Fibroblast of skin of abdomen (primary cell): Measurements from ENCODE around the gene ARMC10. TPM values are rescaled to one million over a fixed set of nuclear protein-coding genes. Genes with fewer than 3 reads are reported as not detected.
"Not testable (repeated sequence)": the region's sequence is repeated elsewhere in the genome, so short reads cannot be mapped to it uniquely, and the experiment has no call there.

Experiments used
- DNase-seq: peaks from one replicate; pipeline ENCODE4 v3.0.0-alpha.2; 2013
- polyA plus RNA-seq, 2 experiments: library from polyadenylated mRNA; unstranded; fragments of 120-200 nt; gene quantifications; one replicate each; pipeline ENCODE4 v1.2.1, GENCODE V29; 2013; ENCODE audit not compliant: insufficient read length in 2 of 2

Gene ARMC10
- 33.5 TPM for polyA plus RNA-seq (2013, experiment 1 of 2; ENCODE audit: insufficient read length)
- 34.2 TPM for polyA plus RNA-seq (2013, experiment 2 of 2; ENCODE audit: insufficient read length)

DNA sequence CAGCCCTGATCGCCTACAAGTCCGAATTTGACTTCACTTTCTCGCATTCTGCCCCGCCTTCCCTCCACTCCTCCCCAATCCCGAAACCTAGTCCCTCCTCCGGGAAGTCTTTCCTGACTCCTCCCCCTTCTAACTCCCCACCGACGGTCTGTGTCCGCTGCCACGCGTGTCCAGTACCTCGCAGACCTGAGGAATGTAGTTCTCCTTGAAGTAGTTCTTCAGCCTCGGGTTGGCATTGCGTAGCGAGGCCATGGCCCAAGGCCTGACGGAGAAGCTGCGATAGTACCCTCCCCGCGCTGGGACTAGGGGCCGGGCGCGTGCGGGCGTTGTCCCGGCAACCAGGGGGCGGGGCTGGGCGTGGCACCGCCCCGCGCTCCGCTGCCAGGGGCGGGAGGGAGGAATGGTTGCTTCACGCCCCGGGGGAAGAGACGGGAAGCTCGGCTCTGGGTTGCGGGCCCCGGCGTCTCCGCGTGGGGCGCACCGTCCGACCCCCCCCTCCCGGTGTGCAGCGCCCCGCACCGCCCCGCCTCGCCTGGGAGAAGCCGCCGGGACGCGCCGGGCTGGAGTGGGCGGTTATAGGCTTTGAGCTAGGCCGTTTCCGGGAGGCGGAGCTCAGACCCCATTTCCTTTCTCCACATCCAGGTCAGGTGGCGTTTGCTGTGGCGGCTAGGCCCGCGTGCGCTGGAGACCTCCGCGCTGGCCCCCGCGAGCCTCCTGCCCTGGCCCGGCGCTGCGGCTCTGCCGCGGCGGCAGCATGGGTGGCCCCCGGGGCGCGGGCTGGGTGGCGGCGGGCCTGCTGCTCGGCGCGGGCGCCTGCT is at the start of gene ARMC10, which contains the start of gene FBXL13:
Gene ARMC10 (plus strand): TSS at position 622 of the 818 bp plus-strand sequence. CDS start 133 bp downstream, at position 755.
Gene FBXL13 (minus strand): TSS at position 278 of the 818 bp plus-strand sequence.
- DNase-seq = peak; percentile 86

DNA sequence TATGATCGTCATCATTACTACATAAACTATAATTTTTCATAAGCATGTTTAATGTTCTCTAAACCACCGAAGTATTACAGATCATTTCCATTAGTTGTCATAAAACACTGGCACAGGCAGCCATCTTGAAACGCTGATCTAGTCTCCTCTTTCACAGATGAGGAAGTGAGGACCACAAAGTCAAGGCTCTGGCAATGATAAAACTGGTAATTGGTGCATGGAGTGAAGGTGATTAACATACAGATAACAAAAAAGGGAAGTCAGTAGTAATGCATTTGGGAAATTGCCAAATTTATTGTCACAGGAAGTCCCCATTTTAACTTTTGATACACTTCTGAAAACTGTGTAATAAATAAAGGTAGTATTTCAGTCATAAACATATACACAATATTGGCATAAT is 49.6 kb upstream of the ARMC10 start:
- no peak for DNase-seq

GRCh38 chr7:103031024-103031423 is 43.9 kb upstream of the ARMC10 start:
- DNase-seq = no peak

GRCh38 chr7:103031781-103032180 is 43.2 kb upstream of the ARMC10 start:
- peak; percentile 8 for DNase-seq

DNA sequence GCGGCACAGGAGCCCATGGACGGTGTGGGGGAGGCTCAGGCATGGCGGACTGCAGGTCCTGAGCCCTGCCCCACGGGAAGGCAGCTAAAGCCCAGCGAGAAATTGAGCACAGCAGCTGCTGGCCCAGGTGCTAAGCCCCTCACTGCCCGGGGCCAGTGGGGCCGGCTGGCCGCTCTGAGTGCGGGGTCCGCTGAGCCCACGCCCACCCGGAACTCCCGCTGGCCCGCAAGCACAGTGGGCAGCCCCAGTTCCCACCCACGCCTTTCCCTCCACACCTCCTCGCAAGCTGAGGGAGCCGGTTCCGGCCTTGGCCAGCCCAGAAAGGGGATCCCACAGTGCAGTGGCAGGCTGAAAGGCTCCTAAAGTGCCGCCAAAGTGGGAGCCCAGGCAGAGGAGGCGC is 40.6 kb upstream of the ARMC10 start:
- not testable (repeated sequence) for DNase-seq

- no peak for DNase-seq
These were observed 37.5 kb upstream of the ARMC10 start for GRCh38 chr7:103037476-103037822.

- not testable (repeated sequence) for DNase-seq
These were observed 36.9 kb upstream of the ARMC10 start for GRCh38 chr7:103037823-103038739.

DNA sequence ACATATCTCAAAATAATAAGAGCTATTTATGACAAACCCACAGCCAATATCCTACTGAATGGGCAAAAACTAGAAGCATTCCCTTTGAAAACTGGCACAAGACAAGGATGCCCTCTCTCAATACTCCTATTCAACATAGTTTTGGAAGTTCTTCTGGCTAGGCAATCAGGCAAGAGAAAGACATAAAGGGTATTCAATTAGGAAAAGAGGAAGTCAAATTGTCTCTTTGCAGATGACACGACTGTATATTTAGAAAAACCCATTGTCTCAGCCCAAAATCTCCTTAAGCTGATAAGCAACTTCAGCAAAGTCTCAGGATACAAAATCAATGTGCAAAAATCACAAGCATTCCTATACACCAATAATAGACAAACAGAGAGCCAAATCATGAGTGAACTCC is 33.1 kb upstream of the ARMC10 start:
- DNase-seq = not testable (repeated sequence)

GRCh38 chr7:103048833-103049232 is 26.1 kb upstream of the ARMC10 start:
- no peak for DNase-seq

DNA sequence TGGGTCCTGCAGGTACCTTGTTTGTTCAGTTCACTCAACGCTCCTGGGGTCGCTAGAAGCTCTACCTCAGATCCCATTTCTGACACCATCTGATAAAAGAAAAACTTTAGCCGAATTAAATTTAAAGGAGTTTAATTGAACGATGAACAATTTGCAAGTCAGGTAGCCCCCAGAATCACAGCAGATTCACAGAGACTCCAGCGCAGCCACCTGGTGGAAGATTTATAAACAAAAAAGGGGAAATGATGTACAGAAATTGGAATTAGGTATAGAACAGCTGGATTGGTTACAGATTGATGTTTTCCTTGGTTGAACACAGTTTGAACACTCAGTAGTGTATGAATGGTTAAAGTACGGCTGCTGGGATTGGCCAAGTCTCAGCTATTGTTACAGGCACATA is 23.4 kb upstream of the ARMC10 start:
- DNase-seq = no peak

DNA sequence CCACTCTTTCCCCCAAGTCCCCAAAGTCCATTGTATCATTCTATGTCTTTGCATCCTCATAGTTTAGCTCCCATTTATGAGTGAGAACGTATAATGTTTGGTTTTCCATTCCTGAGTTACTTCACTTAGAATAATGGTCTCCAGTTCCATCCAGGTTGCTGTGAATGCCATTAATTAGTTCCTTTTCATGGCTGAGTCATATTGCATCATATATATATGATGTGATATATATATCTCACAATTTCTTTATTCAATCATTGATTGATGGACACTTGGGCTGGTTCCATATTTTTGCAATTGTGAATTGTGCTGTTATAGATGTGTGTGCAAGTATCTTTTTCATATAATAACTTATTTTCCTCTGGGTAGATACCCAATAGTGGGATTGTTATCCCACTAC is 18.9 kb upstream of the ARMC10 start:
- not testable (repeated sequence) for DNase-seq

DNA sequence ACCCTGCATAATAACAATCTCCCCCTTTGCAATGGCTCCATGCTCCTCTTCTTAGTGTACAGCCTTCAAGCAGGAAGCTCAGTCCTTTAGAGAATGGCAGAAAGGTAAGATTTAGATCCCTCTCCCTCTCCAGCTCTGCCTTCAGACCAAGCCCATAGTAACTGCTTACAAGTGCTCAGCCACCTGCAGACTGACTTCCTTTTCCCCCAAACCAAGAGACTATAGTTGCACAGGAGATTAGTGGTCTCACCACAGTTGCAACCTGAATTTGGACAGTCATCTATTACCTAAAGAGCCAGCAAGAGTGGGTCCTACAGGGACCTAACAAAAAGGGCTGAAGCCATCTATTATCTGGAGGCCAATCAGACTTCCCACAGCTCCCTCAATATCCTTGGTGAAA is 16.8 kb upstream of the ARMC10 start:
- DNase-seq = no peak

DNA sequence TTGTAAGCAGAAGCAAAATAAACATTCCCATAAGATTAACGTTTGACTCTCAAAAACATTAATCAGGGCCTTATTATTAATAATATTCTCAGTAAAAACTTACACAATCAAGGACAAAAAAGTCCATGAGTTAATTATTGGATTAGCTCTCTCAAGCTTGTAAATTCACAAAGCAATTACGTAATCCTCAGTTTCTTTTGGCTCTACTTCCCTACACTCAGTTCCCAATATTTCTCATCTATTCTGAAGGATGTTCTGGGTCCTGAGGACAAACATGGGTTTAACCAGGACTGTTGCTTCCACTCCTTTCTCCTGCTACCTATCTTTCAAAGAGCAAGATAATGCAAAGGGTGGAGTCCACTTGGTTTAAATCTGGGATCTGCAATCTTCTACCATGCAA is 15.5 kb upstream of the ARMC10 start:
- no peak for DNase-seq

- no peak for DNase-seq
These were observed 11.0 kb upstream of the ARMC10 start for GRCh38 chr7:103063895-103064294.

DNA sequence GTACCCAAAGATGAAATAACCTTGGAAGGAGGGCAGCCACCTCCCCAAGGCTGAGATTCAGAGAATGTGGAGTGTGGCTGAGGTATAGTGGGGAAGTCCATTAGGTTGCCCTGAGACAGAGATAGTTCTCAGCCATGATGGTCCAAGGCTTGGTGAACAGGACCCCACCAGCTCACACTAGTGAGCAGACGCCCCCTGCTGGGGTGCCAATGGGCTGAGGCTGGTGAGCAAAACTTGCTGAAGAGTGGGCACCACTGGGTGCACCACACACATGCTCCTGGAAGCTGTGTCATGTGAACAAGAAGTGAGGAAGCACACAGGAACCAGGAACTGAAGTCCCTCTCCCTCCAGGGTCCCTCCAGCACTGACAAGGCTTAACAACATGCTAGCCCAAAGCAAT is 9.3 kb upstream of the ARMC10 start:
- DNase-seq = peak; percentile 44

GRCh38 chr7:103068414-103069403 is 6.2 kb upstream of the ARMC10 start:
- DNase-seq = no peak

GRCh38 chr7:103071000-103071399 is 3.9 kb upstream of the ARMC10 start:
- no peak for DNase-seq

- DNase-seq = no peak
These were observed 886 bp upstream of the ARMC10 start for GRCh38 chr7:103073989-103074518.

- DNase-seq = peak; percentile 35
These were observed 488 bp downstream of the ARMC10 start for GRCh38 chr7:103075337-103075918.

GRCh38 chr7:103076764-103077163 is 1.8 kb downstream of the ARMC10 start:
- no peak for DNase-seq

GRCh38 chr7:103077318-103077717 is 2.4 kb downstream of the ARMC10 start:
- DNase-seq = no peak
